Upper lobe of right lung (tissue), 1 donor: Measurements from ENCODE around the gene GPR78. TPM values are rescaled to one million over a fixed set of nuclear protein-coding genes. Genes with fewer than 3 reads are reported as not detected.
"Not testable (repeated sequence)": the region's sequence is repeated elsewhere in the genome, so short reads cannot be mapped to it uniquely, and the experiment has no call there.

Experiments used
- ATAC-seq: fragments of 200-7000 bp; cut with Tn5 transposase; one replicate; pipeline ENCODE4 v1.9.1; 2020; ENCODE audit warnings: mild to moderate bottlenecking, moderate library complexity
- DNase-seq: peaks from one replicate; pipeline ENCODE4 v3.0.0-alpha.2; 2020
- H3K27ac ChIP-seq: fragments of 200-600 bp; one replicate; pipeline ENCODE4 v1.8.0; 2022
- H3K27me3 ChIP-seq: fragments of 200-600 bp; one replicate; pipeline ENCODE4 v1.8.0; 2022; ENCODE audit warnings: mild to moderate bottlenecking
- H3K36me3 ChIP-seq: fragments of 200-600 bp; one replicate; pipeline ENCODE4 v1.8.0; 2022
- H3K4me1 ChIP-seq: fragments of 200-600 bp; one replicate; pipeline ENCODE4 v1.8.0; 2022
- H3K4me3 ChIP-seq: fragments of 200-600 bp; one replicate; pipeline ENCODE4 v1.8.0; 2022; ENCODE audit warnings: mild to moderate bottlenecking
- H3K9me3 ChIP-seq: fragments of 200-600 bp; one replicate; pipeline ENCODE4 v1.8.0; 2022
- CTCF ChIP-seq: fragments of 200-600 bp; IDR thresholded peaks from one replicate; pipeline ENCODE4 v1.8.0; 2022; ENCODE audit warnings: antibody characterized with exemption
- intact Hi-C: fragments of 100-400 bp; cut with DNase I; formaldehyde crosslinking; loops from one replicate; pipeline ENCODE4 v1.11.0; 2022
- total RNA-seq: library from RNA; stranded (reverse); fragmentation: NEBNext Ultra II Directional; extraction: Animal tissue kit (Norgen Biotek cat#: 25700); gene quantifications from one replicate; pipeline ENCODE4 v1.2.1, GENCODE V29; 2021
- donor health status: DM: no; HTN: yes; CAD: no; lungs with severe emphysema.

Gene GPR78
- total RNA-seq, 1 donor from 2014 or later: 0.23 TPM

- DNase-seq (no peak), ATAC-seq (no peak)
- Histone ChIP-seq H3K27ac (no peak overlapping the region), H3K36me3 (no peaks in the 10 kb centered on the region), H3K4me1 (no peaks in the 10 kb centered on the region), H3K9me3 (no peaks in the 10 kb centered on the region), H3K4me3 (no peak overlapping the region), H3K27me3 (no peaks in the 10 kb centered on the region)
- TF ChIP-seq CTCF: no peak
- intact Hi-C loops: no loop called here
Observed at GRCh38 chr4:8618961-8619720, 38.9 kb downstream of the GPR78 start.

- DNase-seq, H3K36me3 ChIP-seq, H3K27ac ChIP-seq, H3K4me3 ChIP-seq, intact Hi-C loops, H3K9me3 ChIP-seq, H3K4me1 ChIP-seq, H3K27me3 ChIP-seq: not testable (repeated sequence)
- ATAC-seq: peak; percentile 19
Observed at GRCh38 chr4:8621135-8621534, 40.9 kb downstream of the GPR78 start.

GRCh38 chr4:8624601-8625272 is 44.5 kb downstream of the GPR78 start:
- H3K27ac ChIP-seq, intact Hi-C loops: not testable (repeated sequence)
- ATAC-seq: peak; percentile 56

GRCh38 chr4:8630240-8630905 is 50.2 kb downstream of the GPR78 start:
- H3K36me3 ChIP-seq, H3K27me3 ChIP-seq, H3K9me3 ChIP-seq, DNase-seq, H3K27ac ChIP-seq, H3K4me3 ChIP-seq, intact Hi-C loops, H3K4me1 ChIP-seq: not testable (repeated sequence)
- peak; percentile 59 for ATAC-seq

More at GRCh38 chr4:8624601-8625272, 44.5 kb downstream of the GPR78 start:
- not testable (repeated sequence) for H3K27me3 ChIP-seq, H3K4me1 ChIP-seq, H3K4me3 ChIP-seq, DNase-seq, H3K9me3 ChIP-seq, H3K36me3 ChIP-seq

GRCh38 chr4:8631896-8632295 is 51.7 kb downstream of the GPR78 start:
- H3K27ac ChIP-seq, DNase-seq, H3K9me3 ChIP-seq, intact Hi-C loops, H3K27me3 ChIP-seq, H3K4me3 ChIP-seq, H3K4me1 ChIP-seq, H3K36me3 ChIP-seq: not testable (repeated sequence)
- peak; percentile 31 for ATAC-seq

GRCh38 chr4:8634773-8635172 is 54.6 kb downstream of the GPR78 start:
- H3K27me3 ChIP-seq, H3K4me1 ChIP-seq, H3K4me3 ChIP-seq, H3K36me3 ChIP-seq, H3K27ac ChIP-seq, H3K9me3 ChIP-seq, ATAC-seq, DNase-seq, intact Hi-C loops: not testable (repeated sequence)

GRCh38 chr4:8635897-8636554 is 55.8 kb downstream of the GPR78 start:
- H3K4me1 ChIP-seq, H3K27me3 ChIP-seq, intact Hi-C loops, H3K36me3 ChIP-seq, DNase-seq, H3K27ac ChIP-seq, H3K9me3 ChIP-seq, H3K4me3 ChIP-seq: not testable (repeated sequence)
- ATAC-seq: peak; percentile 71

Other genes with a start within 250 kb of the GPR78 start
- 21.6 TPM for gene ACOX3, start 139.7 kb upstream of the GPR78 start, total RNA-seq
- 24.2 TPM for gene TRMT44, start 139.6 kb upstream of the GPR78 start, total RNA-seq
- gene CPZ, start 12.4 kb downstream of the GPR78 start, total RNA-seq: 6.7 TPM